ENCODE data around the gene FBXL15.

The FBXL15 gene

DNA sequence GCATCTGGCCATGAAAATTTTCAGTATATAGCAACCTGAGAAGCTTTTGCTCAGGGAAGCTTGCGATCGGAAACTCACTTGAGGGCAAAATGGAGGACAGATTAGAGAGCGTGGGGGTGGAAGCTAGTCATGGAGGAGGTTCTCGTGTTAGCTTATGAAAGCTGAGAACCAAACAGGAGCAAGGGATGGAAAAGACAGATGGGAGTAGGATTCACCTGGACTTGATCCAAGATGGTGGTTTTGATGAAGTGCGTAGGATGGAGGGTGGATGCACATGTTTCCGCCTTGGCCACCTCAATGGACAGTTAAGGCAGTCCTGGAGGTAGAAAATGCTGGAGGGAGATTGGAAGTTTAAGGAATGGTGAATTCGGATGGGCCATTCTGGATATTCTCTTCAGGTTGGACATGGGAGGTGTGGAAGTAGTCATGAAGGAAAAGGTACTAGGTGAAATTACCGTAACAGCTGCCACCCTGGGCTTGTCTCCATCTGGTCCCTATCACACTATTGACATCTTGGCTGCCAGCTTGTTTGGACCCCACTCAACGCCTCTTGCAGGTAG is 37.0 kb downstream of the FBXL15 start:
- DNase-seq = no peak

DNA sequence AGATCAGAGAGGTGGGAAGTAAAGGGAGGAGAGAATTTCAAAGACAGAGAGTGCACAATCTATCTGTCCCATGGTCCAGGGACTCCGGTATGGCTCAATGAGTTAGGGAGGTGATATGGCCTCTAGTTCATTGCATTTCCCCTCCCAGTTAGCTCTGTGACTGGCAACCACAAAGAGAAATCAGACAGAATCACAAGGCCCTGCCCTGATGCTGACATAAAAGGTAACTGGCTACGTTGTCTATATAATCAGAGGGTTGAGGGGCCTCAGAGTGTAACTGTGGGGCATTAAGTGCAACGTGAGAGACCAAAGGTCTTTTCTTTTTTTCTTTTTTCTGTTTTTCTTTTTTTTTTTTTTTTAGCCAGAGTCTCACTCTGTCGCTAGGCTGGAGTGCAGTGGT is 38.0 kb downstream of the FBXL15 start:
- no peak for DNase-seq

DNA sequence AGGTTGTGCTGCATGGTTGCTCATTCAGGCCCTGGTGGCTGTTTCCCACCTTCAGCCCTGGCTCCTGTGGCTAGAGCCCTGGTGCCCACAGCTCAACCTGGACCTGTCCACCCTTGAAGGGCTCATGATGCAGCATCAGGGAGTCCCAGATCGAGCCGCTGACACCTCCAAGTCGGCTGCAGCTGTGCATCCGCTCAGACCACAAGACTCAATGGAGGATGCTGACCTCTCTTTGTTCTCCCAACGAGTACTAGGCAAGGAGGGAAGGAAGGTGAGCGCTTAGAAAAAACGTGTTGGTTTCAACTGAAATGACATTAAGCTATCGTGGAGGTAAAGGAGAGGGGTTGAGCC is 40.2 kb downstream of the FBXL15 start:
- DNase-seq = no peak

DNA sequence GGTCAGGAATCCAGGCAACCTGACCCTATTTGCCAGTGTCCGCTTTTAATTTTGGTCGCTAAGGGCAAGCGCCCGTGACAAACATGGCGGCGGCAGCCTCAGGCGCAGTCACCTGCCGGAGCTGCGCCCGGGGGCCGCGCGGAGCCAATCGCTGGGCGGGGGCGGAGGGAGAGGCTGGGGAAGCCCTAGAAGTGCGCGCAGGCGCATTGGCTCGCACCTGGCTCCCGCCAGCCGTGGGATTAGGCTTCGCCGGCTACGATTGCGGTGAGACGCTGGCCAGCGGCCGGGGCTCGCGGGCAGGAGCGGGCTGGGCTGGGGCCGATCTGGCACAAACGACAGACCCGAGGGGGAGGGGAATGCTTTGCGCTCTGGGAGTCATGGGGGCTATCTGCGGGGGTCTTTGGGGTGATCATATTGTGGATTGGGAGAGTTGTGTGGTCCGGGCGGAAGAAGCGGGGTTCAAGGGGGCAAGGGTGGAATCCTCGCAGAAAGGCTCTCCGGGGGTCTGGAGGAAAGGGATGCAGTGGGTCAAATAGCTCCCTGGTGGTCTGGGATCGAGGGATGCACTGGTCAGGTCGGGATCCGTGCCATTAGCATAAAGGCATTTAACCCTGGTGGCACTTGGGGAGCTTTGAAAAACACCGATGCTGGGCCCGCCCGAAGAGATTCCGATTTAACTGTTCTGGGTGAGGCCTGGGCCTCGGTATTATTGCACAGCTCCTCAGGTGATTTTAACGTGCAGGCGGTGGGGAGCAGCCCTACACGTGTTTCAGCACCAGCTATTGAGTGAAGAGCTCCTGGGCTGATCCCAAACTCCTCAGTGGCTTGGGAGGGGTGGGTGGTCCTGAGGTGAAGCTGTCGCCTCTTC is 40.8 kb downstream of the FBXL15 start:
- peak; percentile 77 for DNase-seq

DNA sequence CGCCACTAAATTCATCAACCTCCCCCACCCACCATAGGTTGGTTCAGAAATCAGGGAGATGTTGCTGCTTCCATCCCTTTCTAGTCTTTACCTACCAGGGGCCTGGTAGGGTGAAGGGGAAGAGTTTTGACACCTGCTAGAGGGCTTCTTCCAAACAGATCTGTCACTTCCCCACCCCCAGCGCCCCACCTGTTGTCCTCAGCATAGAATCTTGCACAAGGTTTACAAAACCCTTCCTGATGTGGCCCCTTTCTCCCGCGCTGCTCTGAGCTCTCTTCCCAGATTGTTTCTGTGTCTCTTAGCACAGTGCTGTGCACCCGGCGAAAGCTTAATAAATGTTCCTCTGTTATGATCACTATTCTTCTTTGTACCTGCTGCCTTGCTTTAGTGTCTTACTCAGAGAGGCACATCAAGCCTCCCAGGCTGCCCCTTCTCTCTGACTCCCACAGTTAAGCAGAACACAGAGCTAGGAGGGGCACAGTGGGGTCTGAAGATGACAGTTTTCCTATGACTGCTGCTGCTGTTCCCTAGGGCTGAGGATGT is 41.9 kb downstream of the FBXL15 start:
- DNase-seq = no peak

DNA sequence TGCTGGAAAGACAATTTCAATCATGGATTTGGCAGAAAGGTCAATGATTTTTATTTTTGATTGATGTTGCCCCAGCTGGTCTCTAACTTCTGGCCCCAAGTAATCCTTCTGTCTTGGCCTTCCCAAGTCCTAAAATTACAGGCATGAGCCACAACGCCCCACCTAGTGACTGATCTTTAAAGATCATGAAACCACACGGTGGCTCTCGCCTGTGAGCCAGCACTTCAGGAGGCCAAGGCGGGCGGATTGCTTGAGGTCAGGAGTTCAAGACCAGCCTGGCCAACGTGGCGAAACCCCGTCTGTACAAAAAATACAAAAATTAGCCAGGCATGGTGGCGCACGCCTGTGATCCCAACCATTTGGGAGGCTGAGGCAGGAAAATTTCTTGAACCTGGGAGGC is 43.3 kb downstream of the FBXL15 start:
- DNase-seq = no peak

DNA sequence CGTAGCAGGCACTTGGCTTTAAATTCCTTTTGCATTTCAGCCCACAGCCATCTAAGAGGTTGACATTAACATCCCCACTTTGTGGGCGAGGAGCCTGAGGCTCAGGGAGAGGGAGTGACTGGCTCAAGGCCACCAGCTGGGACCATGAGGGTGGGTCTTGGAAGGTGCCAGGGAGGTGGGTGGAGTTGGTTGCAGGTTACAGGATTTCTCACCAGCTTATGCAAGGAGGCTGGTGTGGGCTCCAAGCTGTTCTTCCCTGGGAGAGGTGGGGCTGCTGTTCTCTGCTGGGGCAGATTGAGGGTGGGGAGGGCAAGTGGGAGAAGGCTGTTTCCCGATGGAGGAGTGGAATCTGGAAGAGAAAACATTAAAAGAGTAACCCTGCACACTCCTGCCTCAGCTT is 44.8 kb downstream of the FBXL15 start:
- no peak for DNase-seq

DNA sequence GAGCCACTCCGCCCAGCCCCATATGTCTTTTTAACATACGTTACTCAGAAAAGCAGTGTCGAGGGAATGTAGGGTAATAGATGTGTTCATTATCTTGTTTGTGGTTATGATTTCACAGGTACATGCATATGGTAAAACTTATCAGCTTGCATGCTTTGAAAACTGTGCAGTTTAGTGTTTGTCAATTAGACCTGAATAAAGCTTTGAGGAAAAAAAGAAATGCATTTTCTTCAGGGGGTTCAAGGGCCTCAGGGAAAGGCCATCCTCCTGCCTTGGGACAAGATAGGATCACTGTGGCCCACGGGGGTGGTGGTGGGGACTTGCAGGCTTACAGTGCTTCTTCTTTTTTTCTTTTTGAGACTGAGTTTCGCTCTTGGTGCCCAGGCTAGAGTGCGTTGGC is 46.7 kb downstream of the FBXL15 start:
- no peak for DNase-seq

DNA sequence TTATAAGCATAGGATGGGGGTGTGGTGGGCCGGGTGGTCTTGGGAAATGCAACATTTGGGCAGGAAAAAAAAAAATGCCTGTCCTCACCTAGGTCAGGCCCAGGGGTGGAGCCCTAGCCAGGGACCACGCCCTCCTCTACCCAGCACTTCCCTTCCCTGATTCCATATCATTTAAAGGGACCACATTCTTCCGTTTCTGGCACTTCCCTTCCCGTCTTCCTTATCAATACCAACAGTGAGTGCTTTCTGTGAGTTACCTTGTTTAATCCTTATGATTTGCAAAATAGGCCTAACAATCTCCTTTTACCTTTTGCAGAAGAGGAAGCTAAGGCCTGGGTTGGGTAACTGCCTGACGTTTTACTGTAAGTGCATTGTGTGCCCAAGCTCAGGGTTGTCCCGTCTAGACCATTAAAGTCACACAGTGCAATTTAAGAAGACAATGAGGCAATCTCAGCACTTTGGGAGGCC is 47.4 kb downstream of the FBXL15 start:
- no peak for DNase-seq

DNA sequence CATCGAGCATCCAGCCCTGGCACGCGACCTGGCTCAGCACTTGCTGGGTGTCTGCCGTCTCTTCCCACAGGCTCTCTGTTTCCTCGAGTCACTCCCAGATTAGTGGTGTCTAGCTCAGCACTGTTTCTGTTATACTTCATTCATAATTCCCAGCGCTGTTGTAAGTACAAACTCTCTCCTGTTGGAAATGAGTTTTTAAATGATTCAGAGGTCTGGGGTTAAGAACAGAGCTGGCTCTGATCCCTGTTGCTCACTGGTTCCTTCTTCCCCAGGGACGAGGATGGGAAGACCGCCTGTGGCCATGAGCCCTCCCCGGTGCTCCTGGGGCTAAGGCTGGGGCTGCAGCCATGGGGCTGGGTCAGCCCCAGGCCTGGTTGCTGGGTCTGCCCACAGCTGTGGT is 48.0 kb downstream of the FBXL15 start:
- peak; percentile 40 for DNase-seq

DNA sequence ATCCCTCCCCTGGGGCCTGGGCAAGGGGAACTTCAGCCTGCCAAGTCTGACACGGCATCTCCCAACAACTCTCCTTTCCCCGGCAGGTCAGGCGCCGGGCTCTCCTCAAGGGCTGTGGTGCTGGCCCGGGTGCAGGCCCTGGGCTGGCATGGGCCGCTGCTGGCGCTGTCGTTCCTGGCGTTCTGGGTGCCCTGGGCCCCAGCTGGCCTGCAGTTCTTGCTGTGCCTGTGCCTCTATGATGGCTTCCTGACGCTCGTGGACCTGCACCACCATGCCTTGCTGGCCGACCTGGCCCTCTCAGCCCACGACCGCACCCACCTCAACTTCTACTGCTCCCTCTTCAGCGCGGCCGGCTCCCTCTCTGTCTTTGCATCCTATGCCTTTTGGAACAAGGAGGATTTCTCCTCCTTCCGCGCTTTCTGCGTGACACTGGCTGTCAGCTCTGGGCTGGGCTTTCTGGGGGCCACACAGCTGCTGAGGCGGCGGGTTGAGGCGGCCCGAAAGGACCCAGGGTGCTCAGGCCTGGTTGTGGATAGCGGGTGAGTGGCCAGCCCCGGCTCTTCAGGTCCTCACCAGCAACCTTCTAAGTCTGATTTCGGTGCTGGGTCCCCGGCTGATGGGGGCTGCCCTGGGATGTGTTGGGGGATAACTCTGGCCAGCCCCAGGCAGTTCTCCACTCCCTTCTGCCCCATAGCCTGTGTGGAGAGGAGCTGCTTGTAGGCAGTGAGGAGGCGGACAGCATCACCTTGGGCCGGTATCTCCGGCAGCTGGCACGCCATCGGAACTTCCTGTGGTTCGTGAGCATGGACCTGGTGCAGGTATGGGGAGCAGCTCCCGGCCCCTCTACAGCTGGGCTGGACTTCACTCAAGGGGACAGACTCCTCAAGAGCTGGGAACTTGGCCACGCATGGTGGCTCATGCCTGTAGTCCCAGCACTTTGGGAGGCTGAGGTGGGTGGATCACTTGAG is 50.2 kb downstream of the FBXL15 start:
- DNase-seq = no peak

Measured in fibroblast of upper back skin (primary cell).